ENCODE measurements around the gene HSD17B12.

HSD17B12 gene

DNA sequence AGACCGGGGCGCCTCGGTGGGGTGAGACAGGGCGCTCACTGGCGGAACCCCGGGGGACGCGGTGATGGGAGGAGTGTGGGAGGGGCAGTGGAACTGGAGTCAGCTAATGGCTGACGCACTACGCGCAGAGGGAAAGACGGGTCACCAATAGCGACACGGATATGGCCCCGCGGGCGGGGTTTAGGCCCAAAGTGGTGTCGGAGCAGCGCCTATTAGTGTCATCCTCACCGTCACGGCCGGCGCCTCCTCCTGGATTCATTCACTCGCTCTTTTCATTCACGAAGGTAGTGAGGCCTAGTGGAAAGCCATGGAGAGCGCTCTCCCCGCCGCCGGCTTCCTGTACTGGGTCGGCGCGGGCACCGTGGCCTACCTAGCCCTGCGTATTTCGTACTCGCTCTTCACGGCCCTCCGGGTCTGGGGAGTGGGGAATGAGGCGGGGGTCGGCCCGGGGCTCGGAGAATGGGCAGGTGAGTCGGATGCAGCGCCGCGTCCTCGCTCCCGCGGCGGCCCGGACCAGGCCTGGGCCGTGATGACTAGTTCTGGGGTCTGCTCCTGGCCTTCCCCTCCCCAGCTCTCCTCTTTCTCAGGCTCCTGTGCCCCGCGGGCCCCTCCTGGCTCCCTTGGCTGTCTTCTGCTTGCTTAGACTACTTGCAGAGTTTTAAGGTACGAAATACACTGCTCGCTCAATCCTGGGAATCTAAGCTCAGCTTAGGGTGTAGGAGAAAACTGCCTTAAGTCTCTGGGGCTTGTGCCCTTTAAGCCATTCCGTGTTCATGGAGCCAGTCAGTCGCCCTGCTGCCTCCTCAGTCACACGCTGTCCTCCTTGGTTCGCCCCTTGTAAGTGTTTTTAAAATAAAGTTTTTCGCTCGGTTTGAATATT lies at the start of gene HSD17B12:
Gene HSD17B12, plus strand, starts transcription at position 218 of the 880 bp plus-strand sequence. Its CDS starts 90 bp downstream, at position 308.
- DNase-seq (ENCODE audit: low read depth), result peak; percentile 98
- H3K4me3 ChIP-seq (ENCODE audit: low read depth, low read length), result peak within 1 kb of the TSS; percentile 77
- TF ChIP-seq, protein P1, sequence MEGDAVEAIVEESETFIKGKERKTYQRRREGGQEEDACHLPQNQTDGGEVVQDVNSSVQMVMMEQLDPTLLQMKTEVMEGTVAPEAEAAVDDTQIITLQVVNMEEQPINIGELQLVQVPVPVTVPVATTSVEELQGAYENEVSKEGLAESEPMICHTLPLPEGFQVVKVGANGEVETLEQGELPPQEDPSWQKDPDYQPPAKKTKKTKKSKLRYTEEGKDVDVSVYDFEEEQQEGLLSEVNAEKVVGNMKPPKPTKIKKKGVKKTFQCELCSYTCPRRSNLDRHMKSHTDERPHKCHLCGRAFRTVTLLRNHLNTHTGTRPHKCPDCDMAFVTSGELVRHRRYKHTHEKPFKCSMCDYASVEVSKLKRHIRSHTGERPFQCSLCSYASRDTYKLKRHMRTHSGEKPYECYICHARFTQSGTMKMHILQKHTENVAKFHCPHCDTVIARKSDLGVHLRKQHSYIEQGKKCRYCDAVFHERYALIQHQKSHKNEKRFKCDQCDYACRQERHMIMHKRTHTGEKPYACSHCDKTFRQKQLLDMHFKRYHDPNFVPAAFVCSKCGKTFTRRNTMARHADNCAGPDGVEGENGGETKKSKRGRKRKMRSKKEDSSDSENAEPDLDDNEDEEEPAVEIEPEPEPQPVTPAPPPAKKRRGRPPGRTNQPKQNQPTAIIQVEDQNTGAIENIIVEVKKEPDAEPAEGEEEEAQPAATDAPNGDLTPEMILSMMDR (IDR thresholded peaks at IDR 0.05; ENCODE audit: low read depth, low read length, missing control alignments), result no peak

GRCh38 chr11:43631732-43632131 lies 48.8 kb upstream of the HSD17B12 start:
- TF ChIP-seq, protein P1 (IDR thresholded peaks at IDR 0.05; ENCODE audit: low read depth, low read length, missing control alignments), result no peak
- no peak overlapping the region for H3K4me3 ChIP-seq (ENCODE audit: low read depth, low read length)
- DNase-seq (ENCODE audit: low read depth), result no peak

- H3K4me3 ChIP-seq (ENCODE audit: low read depth, low read length), result no peak overlapping the region
- no peak for DNase-seq (ENCODE audit: low read depth)
- TF ChIP-seq, protein P1 (IDR thresholded peaks at IDR 0.05; ENCODE audit: low read depth, low read length, missing control alignments), result no peak
Measured at GRCh38 chr11:43632181-43632580, 48.4 kb upstream of the HSD17B12 start.

DNA sequence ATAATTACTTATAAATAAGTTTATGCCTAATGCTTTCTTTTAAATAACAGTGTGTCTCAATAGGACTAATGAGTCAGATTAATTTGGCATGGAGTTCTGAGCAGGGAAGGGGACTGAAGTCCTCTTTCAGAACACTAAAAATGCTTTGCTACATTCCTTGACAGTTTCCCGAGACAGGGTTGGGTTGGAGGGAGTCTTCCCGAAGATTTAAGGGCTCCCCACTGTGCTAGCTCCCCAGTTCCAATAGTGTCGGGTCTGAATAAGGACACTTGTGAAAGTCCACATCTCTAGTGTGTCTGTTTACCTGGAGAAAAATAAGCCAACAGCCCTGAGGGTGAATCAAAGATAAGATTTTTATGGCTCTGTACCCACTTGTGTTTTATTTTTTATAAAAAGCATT lies 41.8 kb upstream of the HSD17B12 start:
- TF ChIP-seq, protein P1 (IDR thresholded peaks at IDR 0.05; ENCODE audit: low read depth, low read length, missing control alignments), result no peak
- no peak for DNase-seq (ENCODE audit: low read depth)
- H3K4me3 ChIP-seq (ENCODE audit: low read depth, low read length), result no peak overlapping the region

GRCh38 chr11:43639224-43639623 lies 41.3 kb upstream of the HSD17B12 start:
- DNase-seq (ENCODE audit: low read depth), result no peak
- H3K4me3 ChIP-seq (ENCODE audit: low read depth, low read length), result no peak overlapping the region
- TF ChIP-seq, protein P1 (IDR thresholded peaks at IDR 0.05; ENCODE audit: low read depth, low read length, missing control alignments), result no peak

DNA sequence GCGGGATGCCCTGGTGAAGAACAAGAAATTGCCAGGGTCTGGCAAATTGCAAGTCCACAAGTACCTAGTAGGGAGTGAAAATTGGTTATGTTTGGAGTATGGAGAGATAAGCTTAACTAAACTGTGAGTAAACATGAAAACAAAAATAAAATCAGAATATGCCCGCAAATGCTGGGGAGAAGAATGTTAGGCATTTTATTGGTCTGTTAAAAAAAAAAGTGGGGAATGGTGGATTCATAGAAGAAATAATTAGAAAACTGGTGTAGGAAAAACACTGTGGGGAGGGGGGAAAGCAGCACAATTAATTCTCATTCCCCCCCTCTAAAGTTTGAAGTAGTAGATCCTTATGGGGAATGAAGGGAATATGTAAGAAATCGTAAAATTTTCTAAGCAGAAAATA lies 40.6 kb upstream of the HSD17B12 start:
- TF ChIP-seq, protein P1 (IDR thresholded peaks at IDR 0.05; ENCODE audit: low read depth, low read length, missing control alignments), result no peak
- no peak overlapping the region for H3K4me3 ChIP-seq (ENCODE audit: low read depth, low read length)
- no peak for DNase-seq (ENCODE audit: low read depth)

All from GM12864 (cell line).